Urinary bladder (tissue), 4 donors: ENCODE measurements around the gene PPM1E. TPM values are rescaled to one million over a fixed set of nuclear protein-coding genes. Genes with fewer than 3 reads are reported as not detected.

Experiments
- DNase-seq: peaks from one replicate; pipeline ENCODE4 v3.0.0-alpha.2; 2015; ENCODE audit errors: extremely low spot score
- H3K27ac ChIP-seq: one replicate; pipeline ENCODE4 v1.5.1; 2013; ENCODE audit warnings: low read depth, mild to moderate bottlenecking, moderate library complexity
- H3K36me3 ChIP-seq: one replicate; pipeline ENCODE4 v1.6.1; 2013; ENCODE audit warnings: mild to moderate bottlenecking, moderate library complexity; ENCODE audit not compliant: insufficient read depth
- H3K4me1 ChIP-seq: one replicate; pipeline ENCODE4 v1.6.1; 2013; ENCODE audit warnings: mild to moderate bottlenecking, moderate library complexity; ENCODE audit not compliant: insufficient read depth
- H3K4me3 ChIP-seq: one replicate; pipeline ENCODE4 v1.5.1; 2013; ENCODE audit warnings: low read depth, low read length
- WGBS: extraction: QIAGEN DNeasy Blood & Tissue Kit; methylation state at CpG from one replicate; pipeline ENCODE4 v1.1.7; 2013; 5-methylcytosine and 5-hydroxymethylcytosine counted together
- polyA plus RNA-seq: library from polyadenylated mRNA; stranded (reverse); fragments of 200-250 nt; gene quantifications from one replicate; pipeline ENCODE4 v1.2.3, GENCODE V29; 2013
- total RNA-seq: library from RNA; depleted of rRNA; stranded (reverse); fragments of >200 nt; gene quantifications from one replicate; pipeline ENCODE4 v1.2.3, GENCODE V29; 2014
- donor health status: healthy with polysubstance abuse.
- donor health status: healthy.

PPM1E gene
- total and polyA plus RNA-seq, 2 donors: 0.25 to 1.3 TPM

DNA sequence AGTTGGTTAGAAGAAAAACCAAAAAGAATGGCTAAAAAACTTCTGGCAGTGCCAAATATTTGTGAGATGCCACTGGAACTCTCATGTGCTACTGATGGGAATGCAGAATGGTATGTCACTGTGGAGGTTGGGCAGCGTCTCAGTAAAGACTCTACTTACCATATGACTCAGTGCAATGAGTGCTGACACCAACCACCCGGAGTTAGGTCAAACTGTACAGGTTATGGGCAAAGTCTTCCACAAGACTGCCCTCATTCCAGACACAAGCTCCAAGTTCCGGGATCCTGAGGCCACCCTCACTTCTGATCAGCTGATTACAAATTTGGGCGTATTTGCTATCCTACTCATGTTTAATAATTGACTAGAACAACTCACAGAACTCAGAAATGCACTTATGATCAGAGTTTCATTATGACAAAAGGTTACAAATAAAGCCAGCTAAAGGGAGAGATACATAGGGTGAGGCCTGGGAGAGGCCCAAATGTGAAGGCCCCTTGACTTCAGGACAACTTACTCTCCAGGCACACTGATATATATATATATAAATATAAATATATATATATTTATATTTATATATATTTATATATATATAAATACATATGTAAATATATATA is 236.2 kb downstream of the PPM1E start:
- DNase-seq: no peak
- H3K27ac ChIP-seq: no peak overlapping the region
- WGBS: 89% methylated on average over 4 of the region's 4 CpGs
- H3K36me3 ChIP-seq: no peaks in the 10 kb centered on the region
- no peak overlapping the region for H3K4me3 ChIP-seq
- H3K4me1 ChIP-seq: no peaks in the 10 kb centered on the region

DNA sequence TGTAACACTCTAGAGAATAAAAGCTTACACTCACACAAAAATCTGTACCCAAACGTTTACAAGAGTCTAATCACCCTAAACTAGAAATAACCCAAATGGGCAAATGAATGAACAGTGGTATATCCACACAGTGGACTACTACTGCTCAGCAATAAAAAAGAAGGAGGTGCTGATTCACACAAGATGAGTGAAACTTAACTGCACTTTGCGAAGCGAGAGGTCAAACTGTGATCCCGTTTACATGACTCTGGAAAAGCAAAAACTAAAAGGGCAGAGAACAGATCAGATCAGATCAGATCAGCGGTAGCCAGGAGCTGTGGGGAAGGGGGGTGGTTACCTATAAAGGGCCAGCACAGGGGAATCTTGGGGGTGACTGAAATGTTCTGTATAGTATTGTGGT is 237.7 kb downstream of the PPM1E start:
- WGBS: 69% methylated on average over 5 of the region's 5 CpGs
- Histone ChIP-seq H3K4me3 (no peak overlapping the region), H3K27ac (no peak overlapping the region), H3K4me1 (no peaks in the 10 kb centered on the region), H3K36me3 (no peaks in the 10 kb centered on the region)
- no peak for DNase-seq

DNA sequence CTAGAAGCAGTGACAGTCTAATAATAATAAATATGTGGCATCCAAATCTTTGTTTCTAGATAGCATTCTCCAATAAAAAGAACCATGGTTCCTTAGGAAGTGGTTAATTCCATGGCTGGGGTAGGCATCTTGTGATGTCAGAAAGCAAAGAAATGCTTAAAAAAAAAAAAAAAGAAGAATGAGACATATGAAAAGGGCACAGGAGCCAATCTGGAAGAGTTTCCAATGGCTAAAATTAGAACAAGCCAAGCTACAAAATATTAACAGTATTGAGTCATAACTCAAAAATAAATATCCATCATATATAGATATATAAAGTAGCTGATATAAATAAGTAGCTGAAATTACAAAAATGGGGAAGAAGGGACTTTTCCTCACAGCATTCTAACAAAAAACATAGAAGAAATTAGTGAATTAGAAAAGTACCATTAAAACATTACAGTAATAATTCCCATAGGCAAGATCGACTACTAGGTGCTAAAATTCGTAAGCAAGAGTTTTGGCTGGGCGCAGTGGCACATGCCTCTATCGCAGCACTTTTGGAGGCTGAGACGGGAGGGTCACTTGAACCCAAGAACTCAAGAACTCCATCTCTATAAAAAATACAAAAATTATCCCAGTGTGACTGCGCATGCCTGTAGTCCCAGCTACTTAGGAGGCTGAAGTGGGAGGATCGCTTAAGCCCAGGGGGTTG is 239.7 kb downstream of the PPM1E start:
- H3K36me3 ChIP-seq: no peaks in the 10 kb centered on the region
- no peak for DNase-seq
- H3K27ac ChIP-seq: no peak overlapping the region
- H3K4me3 ChIP-seq: no peak overlapping the region
- H3K4me1 ChIP-seq: no peaks in the 10 kb centered on the region
- WGBS: 90% methylated on average over 7 of the region's 7 CpGs

- H3K4me1 ChIP-seq: no peaks in the 10 kb centered on the region
- WGBS: 77% methylated on average over 4 of the region's 4 CpGs
- no peak overlapping the region for H3K4me3 ChIP-seq
- no peaks in the 10 kb centered on the region for H3K36me3 ChIP-seq
- no peak for DNase-seq
- H3K27ac ChIP-seq: no peak overlapping the region
Measured at GRCh38 chr17:58996968-58997367, 241.3 kb downstream of the PPM1E start.

DNA sequence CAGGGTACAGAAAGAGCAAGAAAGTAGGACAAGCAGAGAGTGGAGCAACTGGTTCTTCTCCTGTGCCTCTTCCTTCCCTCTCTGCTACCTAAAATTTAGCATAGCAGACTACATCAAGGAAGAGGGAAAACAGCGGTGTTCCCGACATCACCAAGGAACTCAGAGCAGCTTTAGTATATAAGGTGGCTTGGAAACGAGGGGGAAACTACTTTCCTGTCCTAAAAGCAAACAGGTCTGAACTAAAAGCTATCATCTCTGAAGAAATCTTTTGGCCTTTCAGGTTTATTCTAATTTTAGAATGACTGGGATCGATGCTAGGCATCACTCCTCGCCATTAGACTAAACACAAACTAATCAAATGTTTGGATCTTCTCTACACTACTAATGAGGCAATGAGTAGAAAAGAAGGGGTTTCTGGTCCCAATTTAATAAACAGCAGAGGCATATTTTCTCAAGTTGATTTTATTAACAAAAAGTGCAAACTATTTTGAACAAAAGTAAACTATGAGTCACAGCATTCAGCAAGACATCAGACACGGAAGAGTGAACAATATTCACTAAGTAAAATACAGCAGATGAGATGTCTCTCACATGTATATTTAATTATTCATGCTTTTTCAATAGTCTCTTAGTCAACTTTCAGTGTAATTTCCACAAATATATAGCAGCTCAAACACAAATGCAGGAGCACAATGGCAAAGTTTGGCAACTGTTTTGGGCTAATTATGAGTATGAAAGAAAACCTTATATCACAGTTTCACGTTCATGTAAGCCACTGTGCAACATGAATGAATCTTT is 242.3 kb downstream of the PPM1E start:
- Histone ChIP-seq H3K36me3 (no peaks in the 10 kb centered on the region), H3K27ac (peak overlapping the region; percentile 16), H3K4me3 (no peak overlapping the region), H3K4me1 (no peaks in the 10 kb centered on the region)
- no peak for DNase-seq
- 78% methylated on average over 7 of the region's 7 CpGs for whole genome bisulfite sequencing

DNA sequence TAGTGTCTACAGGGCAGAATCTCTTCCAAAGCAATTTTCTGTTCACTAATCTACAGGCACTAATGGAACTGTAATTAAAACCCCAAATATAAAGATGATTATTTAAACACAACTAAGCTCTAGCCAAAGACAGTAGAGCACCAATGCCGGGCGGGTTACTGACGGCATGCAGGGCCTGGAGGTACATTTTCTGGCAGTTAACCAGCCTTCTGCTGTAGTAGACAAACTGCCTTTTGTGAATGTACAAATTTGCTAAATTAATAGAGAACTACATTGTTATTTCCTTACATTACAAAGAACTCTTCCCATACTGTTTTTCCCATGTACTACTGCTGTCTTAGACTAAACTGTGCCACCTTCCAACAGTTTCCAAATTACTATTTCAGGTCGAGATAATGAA is 243.2 kb downstream of the PPM1E start:
- Histone ChIP-seq H3K4me3 (no peak overlapping the region), H3K36me3 (no peaks in the 10 kb centered on the region), H3K27ac (no peak overlapping the region), H3K4me1 (no peaks in the 10 kb centered on the region)
- WGBS: 90% methylated on average over 4 of the region's 4 CpGs
- DNase-seq: no peak

GRCh38 chr17:58999500-58999899 is 243.8 kb downstream of the PPM1E start:
- WGBS: 98% methylated on average over 1 of the region's 1 CpG
- Histone ChIP-seq H3K36me3 (no peaks in the 10 kb centered on the region), H3K27ac (no peak overlapping the region), H3K4me1 (no peaks in the 10 kb centered on the region), H3K4me3 (no peak overlapping the region)
- no peak for DNase-seq

DNA sequence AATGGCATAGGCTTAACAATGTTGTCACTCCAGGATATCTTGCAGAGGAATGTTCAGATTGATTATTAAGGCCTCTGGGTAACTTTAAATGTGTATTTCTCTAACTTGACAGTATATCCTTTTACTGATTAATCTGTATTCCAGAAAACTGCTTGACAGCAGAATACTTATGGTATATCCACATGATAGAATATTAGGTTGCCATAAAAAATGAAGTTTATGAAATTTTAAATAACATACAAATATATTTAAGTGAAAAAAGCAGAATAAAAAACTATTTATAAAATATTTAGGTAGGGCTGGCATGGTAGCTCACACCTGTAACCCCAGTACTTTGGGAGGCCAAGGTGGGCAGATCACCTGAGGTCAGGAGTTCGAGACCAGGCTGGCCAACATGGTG is 244.4 kb downstream of the PPM1E start:
- H3K36me3 ChIP-seq: no peaks in the 10 kb centered on the region
- DNase-seq: no peak
- WGBS: 95% methylated on average over 1 of the region's 1 CpG

DNA sequence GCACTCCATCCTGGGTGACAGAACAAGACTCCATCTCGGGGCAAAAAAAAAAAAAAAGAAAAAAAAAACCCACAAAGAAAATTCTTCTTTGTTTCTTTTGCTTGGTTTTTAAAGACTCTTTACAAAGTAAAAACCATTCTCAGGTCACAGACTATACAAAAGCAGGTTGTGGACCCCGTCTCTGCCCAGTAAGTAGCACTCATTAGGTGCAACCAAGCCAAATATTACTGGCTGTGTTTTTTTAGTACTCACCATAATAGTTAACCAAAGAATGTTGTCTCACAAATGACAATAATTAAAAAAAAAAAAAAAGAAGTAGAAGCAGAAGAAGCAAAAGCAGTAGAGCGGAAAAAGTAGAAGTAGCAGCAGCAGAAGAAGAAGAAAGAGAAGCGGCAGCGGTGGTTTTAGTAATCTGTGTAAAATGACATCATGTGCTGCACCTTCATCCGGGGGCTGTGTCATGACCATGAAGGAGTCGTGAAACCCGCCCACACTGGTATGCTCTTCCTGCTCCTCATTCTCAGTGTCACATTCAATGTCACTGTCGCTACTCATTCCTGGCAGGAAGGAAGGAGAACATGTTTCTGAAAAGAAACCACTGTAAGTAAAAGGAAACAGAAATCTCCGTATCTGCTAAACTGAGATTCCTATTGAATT is 245.6 kb downstream of the PPM1E start:
- H3K4me3 ChIP-seq: no peak overlapping the region
- 56% methylated on average over 10 of the region's 10 CpGs for WGBS
- no peak overlapping the region for H3K27ac ChIP-seq
- H3K4me1 ChIP-seq: no peaks in the 10 kb centered on the region
- H3K36me3 ChIP-seq: no peaks in the 10 kb centered on the region
- DNase-seq: peak; percentile 36

More for the DNA sequence above, 244.4 kb downstream of the PPM1E start:
- H3K27ac ChIP-seq: no peak overlapping the region
- no peak overlapping the region for H3K4me3 ChIP-seq
- H3K4me1 ChIP-seq: no peaks in the 10 kb centered on the region

DNA sequence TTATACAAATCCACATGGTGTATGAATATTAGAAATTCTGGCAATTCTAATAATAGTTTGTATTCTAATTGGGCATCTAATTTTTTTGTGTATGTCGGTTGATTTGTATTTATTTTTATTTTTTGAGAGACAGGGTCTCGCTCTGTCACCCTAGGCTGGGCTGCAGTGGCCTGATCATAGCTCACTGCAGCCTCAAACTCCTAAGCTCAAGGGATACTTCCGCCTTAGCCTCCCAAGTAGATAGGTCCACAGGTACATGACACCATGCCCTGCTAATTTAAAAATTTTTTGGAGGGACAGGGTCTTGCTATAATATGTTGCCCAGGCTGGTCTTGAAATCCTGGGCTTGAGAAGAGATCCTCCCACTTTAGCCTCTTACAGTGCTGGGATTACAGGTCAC is 246.5 kb downstream of the PPM1E start:
- Histone ChIP-seq H3K36me3 (no peaks in the 10 kb centered on the region), H3K27ac (no peak overlapping the region), H3K4me1 (no peaks in the 10 kb centered on the region), H3K4me3 (no peak overlapping the region)
- no peak for DNase-seq
- WGBS: 95% methylated on average over 3 of the region's 3 CpGs

- DNase-seq: no peak
- no peaks in the 10 kb centered on the region for H3K36me3 ChIP-seq
- H3K4me3 ChIP-seq: no peak overlapping the region
- H3K4me1 ChIP-seq: no peaks in the 10 kb centered on the region
- WGBS: 97% methylated on average over 2 of the region's 2 CpGs
- H3K27ac ChIP-seq: no peak overlapping the region
Measured at GRCh38 chr17:59002848-59003247, 247.2 kb downstream of the PPM1E start.

DNA sequence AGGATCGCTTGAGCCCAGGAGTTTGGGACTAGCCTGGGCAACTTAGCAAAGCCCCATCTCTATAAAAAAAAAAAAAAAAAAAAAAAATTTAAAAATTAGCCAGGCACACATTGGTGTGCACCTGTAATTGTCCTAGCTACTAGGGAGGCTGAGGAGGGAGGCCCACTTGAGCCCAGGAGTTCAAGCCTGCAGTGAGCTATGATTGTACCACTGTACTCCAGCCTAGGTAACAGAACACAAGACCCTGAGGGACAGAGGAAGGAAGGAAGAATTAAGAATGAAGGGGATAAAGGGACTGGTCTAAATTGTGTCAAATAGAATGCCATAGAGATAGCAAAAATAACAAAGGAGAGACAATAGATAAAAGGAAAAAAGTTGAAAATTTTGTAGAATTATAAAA is 248.2 kb downstream of the PPM1E start:
- 88% methylated on average over 1 of the region's 1 CpG for WGBS
- DNase-seq: no peak
- H3K4me1 ChIP-seq: no peaks in the 10 kb centered on the region

DNA sequence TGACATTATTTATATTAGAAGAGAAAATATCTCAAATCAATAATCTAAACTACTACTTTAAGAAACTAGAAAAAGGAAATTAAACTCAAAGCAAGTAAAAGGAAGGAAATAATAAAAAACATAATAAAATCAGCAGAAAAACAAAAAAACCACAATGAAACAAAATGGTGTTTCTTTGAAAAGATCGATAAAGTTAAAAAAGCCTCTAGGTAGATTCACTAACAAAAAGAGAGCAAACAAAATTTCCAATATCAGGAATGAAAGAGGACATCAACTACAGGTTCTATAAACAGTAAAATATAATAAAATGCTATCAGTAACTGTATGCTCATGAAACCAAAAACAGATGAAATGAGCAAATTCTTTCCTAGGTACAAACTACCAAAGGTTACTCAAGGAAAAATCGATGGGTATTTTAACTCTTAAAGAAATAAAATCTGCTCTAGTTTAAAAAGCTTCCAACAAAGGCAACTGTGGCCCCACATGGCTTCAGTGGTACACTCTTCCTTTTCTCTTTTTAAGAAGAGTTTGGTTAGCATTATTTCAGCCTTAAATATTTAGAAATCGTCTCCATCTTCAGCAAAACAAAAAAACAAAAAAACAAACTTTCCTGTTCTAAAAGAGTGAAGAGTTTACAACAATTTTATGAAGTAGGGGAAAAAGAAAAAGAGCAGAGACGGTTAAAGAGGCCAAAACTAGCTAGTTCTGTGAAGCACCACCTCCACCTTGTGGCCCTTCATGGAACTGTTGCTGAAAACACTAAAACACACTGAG is 248.9 kb downstream of the PPM1E start:
- Histone ChIP-seq H3K27ac (no peak overlapping the region), H3K4me3 (no peak overlapping the region), H3K4me1 (no peaks in the 10 kb centered on the region), H3K36me3 (no peaks in the 10 kb centered on the region)
- peak; percentile 18 for DNase-seq
- WGBS: 23% methylated on average over 4 of the region's 4 CpGs

More for the DNA sequence above, 248.2 kb downstream of the PPM1E start:
- Histone ChIP-seq H3K4me3 (no peak overlapping the region), H3K27ac (no peak overlapping the region), H3K36me3 (no peaks in the 10 kb centered on the region)
